Amniotic epithelial cell (primary cell): ENCODE measurements around the gene TAF12.
"Not testable (repeated sequence)": the region's sequence is repeated elsewhere in the genome, so short reads cannot be mapped to it uniquely, and the experiment has no call there.

Source experiments
- DNase-seq: peaks from one replicate; pipeline ENCODE4 v3.0.0-alpha.2; 2010; ENCODE audit warnings: low read depth

Gene TAF12, protein sequence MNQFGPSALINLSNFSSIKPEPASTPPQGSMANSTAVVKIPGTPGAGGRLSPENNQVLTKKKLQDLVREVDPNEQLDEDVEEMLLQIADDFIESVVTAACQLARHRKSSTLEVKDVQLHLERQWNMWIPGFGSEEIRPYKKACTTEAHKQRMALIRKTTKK

DNA sequence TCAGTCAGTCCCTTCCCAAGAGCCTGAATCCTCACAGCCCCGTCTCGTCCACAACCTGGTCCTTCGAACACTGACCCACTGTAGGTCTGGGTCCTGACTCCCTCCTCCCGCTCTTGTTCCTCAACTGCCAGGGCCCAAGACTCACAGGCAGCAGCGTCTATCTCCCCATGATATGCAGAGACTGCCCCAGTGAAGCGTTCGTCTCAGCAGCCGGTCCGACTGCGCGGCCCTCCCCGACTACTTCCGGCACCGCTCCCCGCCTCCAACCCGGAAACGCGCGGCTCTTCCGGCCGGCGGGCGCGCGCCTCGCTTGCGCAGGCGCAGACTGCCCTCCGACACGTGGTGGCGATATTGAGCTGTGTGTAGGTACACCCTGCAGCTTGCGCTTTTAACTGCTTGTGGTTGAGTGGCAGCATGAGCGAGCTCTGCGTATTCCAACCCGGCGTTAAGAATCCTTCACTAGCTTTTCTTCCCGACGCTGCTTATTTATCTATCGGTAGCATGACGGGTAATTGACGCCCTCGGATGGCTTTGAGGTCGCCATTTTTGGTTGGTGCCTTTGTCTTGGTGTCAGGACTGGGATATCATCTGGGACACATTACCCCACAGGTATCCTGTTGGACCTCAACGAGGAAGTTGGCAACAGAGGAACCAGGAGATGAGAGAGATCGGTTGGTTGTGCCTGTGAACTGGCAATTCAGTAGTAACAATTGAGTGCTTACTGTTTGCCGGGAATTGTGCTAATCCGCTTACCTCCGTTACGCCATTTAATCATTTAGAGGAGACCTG, at the start of gene TAF12:
Gene TAF12 (minus strand): TSS at position 221 of the 789 bp plus-strand sequence. CDS start 20,986 bp downstream, outside the sequence.
- peak; percentile 93 for DNase-seq

DNA sequence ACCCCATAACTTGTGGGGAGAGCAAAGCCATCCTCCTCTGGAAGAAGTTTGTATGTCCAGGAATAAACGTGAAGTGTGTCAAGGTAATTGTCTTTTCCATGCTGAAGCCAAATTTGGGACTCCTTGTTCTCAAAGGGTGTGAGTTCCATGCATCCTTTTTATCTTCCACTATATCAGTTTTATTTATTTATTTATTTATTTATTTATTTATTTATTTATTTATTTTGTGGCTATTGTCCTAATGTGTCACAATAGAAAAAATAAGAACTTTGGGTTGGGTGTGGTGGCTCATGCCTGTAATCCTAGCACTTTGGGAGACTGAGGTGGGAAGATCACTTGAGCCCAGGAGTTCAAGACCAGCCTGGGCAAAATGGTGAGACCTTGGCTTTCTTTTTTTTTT, 48.8 kb upstream of the TAF12 start:
- DNase-seq: not testable (repeated sequence)

DNA sequence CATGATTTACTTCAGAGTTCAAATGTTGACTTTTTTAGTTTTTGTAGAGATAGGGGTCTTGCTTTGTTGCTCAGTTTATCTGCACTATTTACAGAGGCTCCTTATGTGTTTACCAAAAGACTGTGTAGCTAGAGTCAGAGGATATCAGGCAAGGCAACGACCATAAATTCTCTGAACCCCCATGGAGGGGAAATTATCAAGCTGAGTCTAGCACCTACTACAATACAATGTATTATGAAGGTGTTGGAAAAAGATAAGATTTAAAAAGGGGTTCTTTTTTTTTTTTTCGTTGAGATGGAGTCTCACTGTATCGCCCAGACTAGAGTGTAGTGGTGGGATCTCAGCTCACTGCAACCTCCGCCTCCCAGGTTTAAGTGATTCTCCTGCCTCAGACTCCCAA, 42.1 kb upstream of the TAF12 start:
- DNase-seq: no peak

DNA sequence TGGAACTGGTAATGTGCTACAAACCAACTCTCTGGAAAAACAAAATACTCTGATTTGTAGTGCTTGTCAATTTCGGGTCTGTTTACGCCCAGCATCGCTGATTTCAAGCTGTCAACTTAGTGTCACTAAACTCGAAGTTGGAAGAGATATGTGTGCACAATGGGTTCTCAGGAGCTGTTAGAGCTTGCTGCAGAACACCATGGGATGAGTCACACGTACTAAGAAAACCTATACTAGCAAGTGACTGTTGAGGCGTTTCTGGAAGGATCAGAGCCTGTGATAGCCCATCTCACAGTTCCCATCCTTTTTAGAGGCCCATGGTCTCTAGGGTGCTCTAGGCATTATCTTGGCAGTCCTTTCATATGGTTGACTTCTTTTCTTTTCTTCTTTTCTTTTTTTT, 40.0 kb upstream of the TAF12 start:
- DNase-seq: peak; percentile 20

DNA sequence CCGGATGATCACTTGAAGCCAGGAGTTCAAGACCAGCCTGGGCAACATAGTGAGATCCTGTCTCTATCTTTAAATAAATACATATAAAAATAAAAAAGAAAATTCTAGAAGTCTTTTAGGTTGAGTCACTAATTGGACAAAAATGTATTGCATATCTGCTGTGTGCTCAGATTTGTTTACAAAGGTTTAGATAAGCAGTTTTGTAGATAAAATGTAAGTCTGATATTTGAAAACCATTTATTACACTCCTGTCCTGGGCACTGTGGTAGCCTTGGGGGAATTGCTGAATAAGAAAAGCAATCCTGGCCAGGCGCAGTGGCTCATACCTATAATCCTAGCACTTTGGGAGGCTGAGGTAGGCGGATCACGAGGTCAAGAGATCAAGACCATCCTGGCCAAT, 37.3 kb upstream of the TAF12 start:
- DNase-seq: peak; percentile 51

DNA sequence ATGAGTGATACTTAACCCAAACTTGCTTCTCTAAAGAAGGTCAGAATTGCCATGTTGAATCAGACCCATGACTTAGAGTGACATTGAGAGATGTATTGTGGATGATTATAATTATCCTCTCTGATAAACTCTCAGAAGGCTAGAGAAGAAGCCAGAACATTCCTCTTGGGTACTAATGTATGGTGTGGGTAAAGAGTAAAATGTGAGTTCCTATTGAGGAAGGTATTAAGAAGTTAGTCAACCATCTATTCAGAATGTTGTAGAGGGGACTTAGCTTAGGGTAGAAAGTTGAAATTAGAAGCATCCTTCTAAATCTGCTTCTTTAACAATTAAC, 33.0 kb upstream of the TAF12 start:
- DNase-seq: no peak

DNA sequence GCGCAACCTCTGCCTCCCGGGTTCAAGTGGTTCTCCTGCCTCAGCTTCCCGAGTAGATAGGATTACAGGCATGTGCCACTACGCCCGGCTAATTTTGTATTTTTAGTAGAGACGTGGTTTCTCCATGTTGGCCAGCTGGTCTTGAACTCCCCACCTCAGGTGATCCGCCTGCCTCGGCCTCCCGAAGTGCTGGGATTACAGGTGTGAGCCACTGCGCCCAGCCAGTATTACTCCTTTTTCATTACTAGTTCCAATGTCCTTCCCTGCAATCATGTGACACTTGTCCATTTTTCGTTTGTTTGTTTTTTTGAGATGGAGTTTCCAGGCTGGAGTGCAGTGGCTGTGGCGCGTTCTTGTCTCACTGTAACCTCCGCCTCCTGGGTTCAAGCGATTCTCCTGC, 30.1 kb upstream of the TAF12 start:
- not testable (repeated sequence) for DNase-seq

DNA sequence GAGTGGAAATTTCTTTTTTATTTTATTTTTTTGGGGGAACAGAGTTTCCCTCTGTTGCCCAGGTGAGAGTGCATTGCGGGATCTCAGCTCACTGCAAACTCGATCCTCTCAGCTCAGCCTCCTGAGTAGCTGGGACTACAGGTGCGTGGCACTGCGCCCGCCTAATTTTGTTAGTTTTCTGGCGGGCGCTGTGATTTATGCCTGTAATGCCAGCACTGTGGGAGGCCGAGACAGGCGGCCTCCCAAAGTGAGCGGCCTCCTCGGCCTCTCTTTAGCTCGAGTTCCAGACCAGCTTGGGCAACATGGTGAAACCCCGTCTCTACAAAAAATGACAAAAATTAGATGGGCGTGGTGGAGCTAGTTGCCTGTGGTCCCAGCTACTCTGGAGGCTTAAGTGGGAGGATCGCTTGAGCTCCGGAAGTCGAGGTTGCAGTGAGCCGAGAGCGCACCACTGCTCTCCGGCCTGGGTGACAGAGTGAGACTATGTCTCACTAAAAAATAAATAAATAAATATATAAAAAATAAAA, 28.4 kb upstream of the TAF12 start:
- DNase-seq: no peak

DNA sequence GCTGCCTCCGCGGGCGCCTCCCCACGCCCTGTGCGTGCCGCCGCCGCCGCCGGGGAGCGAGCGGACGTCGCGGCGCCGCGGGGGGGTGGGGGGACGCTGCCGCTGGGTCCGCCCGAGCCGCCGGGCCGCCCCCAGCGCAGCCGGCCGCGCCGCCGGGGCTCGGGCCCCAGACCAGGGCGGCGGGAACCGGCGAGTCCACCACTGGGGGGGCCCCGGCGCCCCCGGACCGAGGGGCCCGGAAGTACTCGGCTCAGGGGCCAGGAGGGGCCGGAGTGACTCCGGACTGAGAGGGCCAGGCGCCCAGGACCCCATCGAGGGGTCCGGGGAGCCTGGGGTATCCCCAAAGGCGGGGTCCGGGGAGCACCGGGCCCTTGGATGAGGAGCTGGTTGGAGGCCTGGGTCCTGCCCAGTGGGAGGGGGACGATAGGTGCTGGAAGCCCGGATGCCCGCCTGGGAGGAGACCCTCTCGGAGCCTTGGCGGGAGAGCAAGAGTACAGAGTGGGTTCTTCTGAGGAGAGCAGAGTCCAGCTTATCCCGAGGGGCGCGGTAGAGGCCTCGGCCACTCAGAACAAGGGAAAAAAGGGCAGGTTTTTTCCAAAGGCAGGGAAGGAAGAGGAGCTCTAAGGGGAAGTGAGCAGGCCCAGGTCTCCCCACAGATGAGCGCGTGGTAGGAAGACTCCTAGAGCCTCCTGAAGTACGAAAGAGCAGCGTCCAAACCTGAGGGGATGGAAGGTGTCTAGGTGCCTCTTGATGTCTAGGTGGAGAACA, 26.3 kb upstream of the TAF12 start:
- DNase-seq: peak; percentile 31

DNA sequence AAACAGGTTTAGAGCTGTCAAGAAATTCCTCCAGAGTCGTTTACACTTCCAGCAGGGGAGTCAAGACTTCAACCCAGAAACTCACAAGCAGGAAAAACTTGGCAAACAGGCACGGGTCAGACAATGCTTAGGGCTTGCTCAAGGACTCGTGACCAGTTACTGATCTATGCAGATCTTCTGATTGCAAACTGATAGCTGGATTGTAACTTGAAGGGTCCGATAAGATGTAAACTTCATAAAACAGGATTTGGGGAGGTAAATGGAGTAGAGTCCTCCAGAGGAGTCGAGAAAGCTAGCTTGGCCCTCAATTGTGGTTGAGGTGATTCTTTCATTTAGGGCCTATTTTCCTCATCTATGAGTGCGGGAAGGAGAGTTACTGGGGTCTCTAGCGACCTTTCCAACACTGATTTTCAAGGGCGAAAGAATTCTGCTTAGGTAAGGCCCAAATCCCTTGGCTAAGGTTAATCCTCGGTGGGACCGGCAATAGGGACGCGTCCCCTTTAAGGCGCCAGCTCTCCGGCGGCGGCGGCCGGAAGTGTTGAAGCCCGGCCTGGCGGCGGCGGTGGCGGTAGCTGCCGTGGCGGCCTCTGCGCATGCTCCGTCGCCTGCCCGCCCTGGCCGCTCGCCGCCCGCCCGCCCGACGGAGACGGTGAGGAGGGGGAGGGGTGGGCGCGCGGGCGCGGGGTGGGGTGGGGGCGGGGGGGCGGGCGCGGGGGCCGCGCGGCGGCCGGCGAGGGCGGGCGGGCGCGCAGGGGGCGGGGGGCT, 25.5 kb upstream of the TAF12 start, which contains the start of gene GMEB1:
Gene GMEB1 (plus strand): TSS at position 594 of the 765 bp plus-strand sequence. CDS start 14,829 bp downstream, outside the sequence.
- DNase-seq: peak; percentile 69

DNA sequence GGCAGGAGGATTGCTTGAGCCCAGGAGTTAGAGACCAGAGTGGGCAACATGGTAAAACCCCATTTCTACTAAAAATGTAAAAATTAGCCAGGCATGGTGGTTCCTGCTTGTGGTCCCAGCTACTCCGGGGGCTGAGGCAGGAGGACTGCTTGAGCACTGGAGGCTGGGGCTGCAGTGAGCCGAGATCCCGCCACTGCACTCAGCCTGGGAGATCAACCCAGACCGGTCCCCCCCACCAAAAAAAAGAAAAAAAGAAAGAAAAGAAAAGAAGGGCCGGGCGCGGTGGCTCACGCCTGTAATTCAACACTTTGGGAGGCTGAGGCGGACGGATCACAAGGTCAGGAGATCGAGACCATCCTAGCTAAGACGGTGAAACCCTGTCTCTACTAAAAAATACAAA, 23.9 kb upstream of the TAF12 start:
- DNase-seq: no peak

DNA sequence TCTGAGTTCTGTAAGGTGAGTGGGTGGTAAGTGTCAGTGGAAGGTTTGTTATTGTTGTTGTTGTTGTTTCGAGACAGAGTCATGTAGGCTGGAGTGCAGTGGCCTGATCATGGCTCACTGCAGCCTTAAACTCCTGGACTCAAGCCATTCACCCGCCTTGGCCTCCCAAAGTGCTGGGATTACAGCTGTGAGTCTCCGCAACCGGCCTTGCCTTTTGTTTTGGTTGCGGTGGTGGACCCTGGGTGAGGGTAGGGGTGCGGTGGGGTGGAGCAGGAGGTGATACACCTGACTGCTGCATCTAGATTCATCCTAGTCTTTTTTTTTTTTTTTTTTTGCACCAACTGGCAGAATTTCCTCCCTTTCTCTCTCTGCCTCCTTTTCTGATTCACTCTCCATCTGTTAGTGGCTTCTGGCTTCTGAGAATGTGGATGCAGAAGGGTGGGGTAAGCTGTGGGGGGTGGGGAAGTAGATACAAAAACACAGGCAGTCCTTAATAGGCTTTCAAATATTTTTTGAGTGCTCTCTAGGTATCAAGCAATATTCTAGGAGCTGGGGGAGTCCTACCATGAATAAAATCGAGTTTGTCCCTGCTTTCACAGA, 21.1 kb upstream of the TAF12 start:
- DNase-seq: no peak

DNA sequence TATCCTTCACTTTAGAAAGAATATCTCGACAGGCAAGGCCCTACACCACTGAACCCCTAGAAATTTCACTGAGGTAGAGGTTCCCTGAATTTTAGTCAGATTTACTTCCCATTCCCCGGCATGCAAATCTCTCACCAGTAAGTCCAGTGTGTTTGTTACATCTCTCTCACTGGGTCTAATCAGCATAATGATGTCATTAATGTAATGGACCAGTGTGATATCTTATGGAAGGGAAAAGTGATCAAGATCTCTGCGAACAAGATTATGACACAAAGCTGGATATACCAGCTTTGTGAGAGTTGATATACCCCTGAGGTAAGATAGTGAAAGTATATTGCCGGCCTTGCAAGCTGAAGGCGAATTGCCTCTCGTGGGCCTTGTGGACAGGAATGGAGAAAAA, 13.5 kb upstream of the TAF12 start:
- no peak for DNase-seq

DNA sequence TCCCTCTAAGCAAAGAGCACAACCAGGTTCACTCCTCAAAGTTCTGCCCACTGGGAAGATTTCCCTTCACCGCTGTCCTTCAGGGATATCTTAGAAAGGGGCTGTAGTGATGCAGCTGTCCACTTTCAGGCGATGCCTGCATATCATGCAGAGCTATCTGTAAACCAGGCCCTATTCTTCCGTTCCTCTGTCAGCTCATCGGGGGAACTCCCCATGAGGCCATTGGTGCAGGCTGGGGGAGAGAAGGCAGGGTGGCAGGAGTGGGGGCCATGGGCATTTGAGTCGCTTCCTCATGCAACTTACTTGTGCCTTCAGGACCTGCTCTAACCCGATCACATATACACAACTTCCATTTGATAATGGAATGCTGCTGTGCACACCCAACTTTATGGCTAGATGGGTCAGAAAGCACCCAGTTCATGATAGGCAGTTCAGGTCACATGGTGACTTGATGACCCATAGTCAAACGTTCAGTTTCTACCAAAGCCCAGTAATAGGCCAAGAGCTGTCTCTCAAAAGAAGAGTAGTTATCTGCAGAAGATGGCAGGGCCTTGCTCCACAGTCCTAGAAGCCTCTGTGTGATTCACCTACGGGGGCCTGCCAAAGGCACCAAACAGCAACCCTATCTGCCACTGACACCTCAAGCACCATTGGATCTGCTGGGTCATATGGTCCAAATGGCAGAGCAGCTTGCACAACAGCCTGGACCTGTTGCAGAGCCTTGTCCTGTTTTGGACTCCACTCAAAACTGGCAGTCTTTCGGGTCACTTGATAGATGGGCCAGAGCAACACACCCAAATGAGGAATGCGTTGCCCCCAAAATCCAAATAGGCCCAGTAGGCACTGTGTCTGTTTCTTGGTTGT, 12.8 kb upstream of the TAF12 start:
- DNase-seq: not testable (repeated sequence)

DNA sequence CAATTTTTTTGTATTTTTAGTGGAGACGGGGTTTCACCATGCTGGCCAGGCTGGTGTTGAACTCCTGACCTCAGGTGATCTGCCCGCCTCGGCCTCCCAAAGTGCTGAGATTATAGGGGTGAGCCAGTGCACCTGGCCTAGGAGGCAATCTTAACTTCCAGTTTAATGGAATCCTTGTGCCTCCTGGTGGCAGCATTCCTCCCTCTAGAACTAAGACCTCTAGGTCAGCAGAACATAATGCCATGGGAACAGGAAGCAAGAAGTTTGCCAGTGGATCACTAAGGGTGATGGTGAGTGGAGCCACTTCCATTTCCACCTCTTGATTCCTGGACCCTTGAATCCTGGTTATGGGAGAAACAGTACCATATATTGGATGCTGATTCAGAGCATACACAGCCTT, 11.0 kb upstream of the TAF12 start:
- DNase-seq: peak; percentile 58

DNA sequence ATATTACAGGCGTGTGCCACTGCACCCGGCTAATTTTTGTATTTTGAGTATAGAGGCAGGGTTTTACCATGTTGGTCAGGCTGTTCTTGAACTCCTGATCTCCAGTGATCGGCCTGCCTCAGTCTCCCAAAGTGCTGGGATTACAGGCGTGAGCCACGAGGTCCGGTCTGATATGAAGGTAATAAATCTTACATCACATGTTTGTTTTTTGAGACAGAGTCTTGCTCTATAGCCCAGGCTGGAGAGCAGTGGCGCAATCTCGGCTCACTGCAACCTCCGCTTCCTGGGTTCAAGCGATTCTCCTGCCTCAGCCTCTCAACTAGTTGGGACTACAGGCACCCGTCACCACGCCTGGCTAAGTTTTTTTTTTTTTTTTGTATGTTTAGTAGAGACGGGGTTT, 10.2 kb upstream of the TAF12 start:
- DNase-seq: not testable (repeated sequence)

DNA sequence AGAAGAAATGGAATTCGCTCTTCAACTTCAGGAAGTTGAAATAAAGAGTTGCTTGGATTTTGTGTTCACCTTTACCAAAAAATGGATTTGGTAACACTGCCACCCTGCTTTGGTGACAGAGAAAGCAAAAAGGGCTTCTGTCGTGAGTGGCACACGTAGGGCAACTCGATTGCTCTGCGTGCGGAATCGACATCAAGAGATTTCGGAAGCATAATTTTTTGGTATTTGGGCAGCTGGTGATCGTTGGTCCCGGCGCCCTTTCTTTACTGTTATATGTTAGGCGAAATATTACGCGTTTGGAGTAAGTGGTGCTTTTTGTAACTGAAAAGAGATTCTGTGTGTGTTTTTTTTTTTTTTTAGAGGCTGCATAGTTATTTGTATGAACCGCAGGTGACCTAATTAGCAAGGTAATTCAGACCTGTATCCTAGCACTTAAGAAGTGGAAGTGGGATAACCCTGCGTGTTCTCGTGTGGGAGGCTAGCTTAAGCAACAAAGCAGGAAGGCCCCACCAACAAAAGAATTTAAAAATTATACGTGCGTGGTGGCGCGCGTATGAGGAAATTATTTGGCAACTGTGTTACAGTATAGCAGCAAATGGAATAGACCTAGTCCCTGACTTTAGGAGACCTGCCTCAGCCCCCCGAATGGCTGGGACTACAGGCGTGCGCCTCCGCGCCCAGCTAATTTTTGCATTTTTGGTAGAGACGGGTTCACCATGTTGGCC, 5.8 kb upstream of the TAF12 start, which contains the start of gene RNU11:
Gene RNU11 (plus strand): TSS at position 127 of the 725 bp plus-strand sequence.
- peak; percentile 98 for DNase-seq

DNA sequence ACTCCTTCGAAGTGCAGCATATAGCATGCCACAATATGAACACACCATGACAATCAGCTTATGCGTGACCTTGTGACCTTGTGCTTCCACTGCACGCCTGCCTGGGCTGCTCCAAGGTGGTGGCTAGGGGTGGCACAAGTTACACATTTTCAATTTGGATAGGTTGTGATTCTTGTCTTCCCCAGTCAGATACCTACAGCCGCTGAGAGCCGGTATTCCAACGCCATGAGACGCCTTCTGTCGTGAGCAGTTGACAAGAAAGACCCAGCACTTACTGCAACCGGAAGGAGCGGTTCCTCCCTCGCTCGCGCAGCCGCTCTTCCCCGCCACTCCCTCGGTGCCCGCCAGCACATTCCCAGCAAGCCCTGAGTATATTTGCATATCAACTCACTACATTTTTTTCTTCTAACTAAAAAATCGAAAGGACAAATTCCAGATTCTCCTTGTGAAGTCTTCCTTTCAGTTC, 5.2 kb upstream of the TAF12 start:
- DNase-seq: peak; percentile 90

DNA sequence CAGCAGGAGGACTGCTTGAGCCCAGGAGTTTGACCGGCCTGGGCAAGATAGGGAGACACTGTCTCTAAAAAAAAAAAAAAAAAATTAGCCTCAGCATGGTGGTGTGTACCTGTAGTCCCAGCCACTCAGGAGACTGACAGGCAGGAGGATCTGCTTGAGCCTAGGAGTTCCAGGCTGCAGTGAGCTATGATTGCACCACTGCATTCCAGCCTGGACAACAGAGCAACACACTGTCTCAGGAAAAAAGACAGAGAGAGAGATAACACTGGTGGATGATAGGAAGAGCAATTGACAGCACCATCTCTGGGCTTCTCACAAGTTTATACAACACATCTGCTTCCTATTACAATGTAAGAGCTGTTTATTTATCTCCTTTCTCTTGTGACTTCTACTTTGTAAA, 3.2 kb upstream of the TAF12 start:
- DNase-seq: peak; percentile 80

DNA sequence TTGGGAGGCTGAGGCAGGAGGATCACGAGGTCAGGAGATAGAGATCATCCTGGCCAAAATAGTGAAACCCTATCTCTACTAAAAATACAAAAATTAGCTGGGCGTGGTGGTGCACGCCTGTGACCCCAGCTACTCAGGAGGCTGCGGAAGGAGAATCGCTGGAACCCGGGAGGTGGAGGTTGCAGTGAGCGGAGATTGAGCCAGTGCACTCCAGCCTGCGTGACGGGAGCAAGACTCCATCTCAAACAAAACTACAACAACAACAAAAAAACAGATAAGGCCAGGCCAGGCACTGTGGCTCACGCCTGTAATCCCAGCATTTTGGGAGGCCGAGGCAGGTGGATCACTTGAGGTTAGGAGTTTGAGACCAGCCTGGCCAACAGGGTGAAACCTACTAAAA, 2.5 kb upstream of the TAF12 start:
- DNase-seq: not testable (repeated sequence)
